Mucosa of gallbladder (tissue), 1 donor: ENCODE results near the gene KRTAP1-5. TPM values are rescaled to one million over a fixed set of nuclear protein-coding genes. Genes with fewer than 3 reads are reported as not detected.
"Not testable (repeated sequence)": the region's sequence is repeated elsewhere in the genome, so short reads cannot be mapped to it uniquely, and the experiment has no call there.

ENCODE experiments used
- DNase-seq: peaks from one replicate; pipeline ENCODE4 v3.0.0-alpha.2; 2020; ENCODE audit warnings: low spot score
- total RNA-seq: library from RNA; stranded (reverse); gene quantifications from one replicate; pipeline ENCODE4 v1.2.1, GENCODE V29; 2021
- donor health status: DM: no; HTN: no; CAD: no.

The KRTAP1-5 gene
- total RNA-seq, 1 donor from 2014 or later = not detected

DNA sequence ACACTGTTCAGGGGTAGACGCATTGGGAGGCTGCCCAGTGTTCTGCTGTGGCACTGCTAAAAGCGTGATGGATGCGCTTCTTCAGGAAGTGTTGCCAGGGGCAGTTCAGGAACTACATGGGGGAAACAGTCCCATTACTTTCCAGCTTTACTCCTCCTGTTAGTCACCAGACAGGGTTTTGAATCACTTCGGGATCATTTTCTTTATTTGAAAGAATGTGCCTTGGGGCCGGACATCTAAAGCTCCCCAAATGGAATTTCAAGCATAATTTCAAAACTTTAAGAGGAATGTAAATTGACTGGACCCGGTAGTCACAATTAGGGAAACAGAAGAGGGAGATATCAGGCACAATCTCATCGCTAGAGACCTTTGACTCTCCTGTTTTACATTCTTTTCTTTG, 21.4 kb upstream of the KRTAP1-5 start:
- no peak for DNase-seq

DNA sequence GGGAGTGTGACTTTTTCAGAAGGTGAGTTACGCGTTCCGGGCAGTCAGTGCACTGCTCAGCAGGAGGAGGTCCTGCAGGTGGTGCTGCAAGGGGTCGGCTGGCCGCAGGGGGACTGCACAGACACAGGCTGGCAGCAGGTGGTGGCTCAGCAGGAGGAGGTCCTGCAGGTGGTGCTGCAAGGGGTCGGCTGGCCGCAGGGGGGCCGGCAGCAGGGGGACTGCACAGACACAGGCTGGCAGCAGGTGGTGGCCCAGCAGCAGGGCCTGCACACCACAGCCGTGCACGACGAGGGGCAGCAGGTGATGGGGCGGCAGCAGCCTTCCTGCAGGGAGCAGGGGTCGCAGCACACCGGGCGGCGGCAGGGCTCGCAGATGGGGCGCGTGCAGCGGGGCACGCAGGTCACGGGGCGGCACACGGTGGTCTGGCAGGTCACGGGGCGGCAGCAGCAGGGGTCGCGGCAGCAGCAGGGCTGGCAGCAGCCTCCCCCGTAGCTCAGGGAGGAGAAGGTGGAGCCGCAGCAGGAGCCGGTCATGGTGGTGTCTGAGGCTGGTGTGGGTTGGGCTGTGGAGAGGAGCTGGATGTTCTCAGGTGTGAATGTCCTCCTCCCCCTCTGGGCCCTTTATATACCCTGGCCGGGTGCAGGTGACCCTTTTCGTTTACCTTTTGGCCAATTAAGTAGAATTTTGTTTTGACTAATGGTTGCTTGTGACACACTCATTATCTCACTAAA, 19.9 kb upstream of the KRTAP1-5 start, which contains the start of gene KRTAP2-1:
TSS of gene KRTAP2-1 (minus strand) at position 582 of the 731 bp plus-strand sequence. CDS start at position 533, 49 bp downstream.
- DNase-seq = not testable (repeated sequence)

DNA sequence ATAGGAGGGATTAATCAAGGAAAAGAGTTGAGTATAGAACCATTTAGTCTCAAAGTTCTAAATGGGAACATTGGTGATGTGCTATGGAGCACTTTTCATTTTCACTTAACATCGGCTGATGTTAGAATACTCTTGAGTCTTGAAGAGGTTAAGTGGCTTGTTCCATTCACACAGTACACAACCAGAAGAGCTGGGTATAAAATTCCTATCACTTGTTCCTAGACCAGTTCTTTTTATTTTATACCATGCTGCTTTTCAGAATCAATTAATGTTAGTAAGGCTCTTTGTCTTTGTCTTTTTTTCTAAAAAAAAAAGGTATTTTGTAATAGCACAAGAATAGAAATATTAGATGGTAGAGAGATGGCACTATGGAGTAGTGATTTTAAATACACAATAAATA, 15.9 kb upstream of the KRTAP1-5 start:
- no peak for DNase-seq

DNA sequence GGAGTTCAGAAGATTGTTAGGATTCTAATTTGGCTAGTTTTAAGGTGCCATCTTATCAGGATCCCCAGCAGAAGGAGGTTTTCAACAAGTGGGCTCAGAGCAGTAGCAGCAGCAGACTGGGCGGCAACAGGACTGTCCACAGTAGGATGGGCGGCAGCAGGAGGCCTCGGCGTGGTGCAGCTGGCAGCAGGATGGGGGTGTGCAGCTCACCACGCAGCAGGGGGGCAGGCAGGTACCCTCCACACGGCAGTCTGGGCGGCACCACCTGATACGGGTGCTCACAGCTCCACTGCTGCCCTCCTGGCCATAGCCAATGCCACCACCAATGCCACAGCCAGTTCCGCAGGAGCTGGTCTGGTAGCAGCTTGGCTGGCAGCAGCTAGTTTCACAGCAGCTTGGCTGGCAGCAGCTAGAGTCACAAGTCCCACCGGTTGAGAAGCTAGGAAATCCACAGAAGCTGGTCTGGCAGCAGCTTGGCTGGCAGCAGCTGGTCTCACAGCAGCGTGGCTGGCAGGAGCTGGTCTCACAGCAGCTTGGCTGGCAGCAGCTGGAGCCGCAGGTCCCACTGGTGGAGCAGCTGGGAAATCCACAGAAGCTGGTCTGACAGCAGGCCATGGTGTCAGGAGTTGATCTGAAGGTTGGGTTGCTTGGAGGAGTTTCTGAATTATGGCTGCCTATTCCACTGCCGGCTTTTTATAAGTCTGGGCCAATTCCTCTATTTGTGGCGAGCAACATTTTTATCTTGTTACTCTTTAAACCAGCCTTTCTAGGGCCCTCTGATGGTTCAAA, 14.0 kb upstream of the KRTAP1-5 start, which contains the start of gene KRTAP1-1:
TSS of gene KRTAP1-1 (minus strand) at position 668 of the 789 bp plus-strand sequence. CDS start at position 615, 53 bp downstream.
- not testable (repeated sequence) for DNase-seq

DNA sequence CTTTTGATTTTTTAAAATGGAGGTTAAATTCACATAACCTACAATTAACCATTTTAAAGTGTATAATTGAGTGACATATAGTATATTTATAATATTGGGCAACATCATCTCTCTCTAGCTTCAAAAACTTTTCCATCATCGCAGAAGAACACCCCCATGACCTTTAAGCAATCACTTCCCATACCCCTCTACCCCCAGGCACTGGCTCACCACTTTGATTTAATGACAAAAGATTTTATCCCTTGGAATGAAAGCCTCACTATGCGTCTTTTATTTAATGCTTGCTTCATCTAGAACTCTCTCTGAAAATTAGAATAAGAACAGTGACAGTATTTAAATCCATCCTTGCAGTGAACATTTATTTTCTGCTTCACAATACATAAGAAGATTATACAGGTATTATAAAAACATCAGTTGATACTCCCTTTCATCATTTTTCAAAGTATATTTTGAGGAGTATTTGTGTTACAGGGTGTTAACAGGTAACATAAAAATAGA, 10.9 kb upstream of the KRTAP1-5 start:
- no peak for DNase-seq

DNA sequence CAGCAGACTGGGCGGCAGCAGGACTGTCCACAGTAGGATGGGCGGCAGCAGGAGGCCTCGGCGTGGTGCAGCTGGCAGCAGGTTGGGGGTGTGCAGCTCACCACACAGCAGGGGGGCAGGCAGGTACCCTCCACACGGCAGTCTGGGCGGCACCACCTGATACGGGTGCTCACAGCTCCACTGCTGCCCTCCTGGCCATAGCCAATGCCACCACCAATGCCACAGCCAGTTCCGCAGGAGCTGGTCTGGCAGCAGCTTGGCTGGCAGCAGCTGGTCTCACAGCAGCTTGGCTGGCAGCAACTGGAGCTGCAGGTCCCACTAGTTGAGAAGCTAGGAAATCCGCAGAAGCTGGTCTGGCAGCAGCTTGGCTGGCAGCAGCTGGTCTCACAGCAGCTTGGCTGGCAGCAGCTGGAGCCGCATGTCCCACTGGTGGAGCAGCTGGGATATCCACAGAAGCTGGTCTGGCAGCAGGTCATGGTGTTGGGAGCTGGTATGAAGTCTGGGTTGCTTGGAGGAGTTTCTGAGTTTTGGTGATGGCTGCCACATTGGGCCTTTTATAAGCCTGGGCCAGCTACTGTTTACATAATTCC, 7.4 kb upstream of the KRTAP1-5 start, which contains the start of gene KRTAP1-3:
TSS of gene KRTAP1-3 (minus strand) at position 529 of the 590 bp plus-strand sequence. CDS start at position 476, 53 bp downstream.
- not testable (repeated sequence) for DNase-seq

DNA sequence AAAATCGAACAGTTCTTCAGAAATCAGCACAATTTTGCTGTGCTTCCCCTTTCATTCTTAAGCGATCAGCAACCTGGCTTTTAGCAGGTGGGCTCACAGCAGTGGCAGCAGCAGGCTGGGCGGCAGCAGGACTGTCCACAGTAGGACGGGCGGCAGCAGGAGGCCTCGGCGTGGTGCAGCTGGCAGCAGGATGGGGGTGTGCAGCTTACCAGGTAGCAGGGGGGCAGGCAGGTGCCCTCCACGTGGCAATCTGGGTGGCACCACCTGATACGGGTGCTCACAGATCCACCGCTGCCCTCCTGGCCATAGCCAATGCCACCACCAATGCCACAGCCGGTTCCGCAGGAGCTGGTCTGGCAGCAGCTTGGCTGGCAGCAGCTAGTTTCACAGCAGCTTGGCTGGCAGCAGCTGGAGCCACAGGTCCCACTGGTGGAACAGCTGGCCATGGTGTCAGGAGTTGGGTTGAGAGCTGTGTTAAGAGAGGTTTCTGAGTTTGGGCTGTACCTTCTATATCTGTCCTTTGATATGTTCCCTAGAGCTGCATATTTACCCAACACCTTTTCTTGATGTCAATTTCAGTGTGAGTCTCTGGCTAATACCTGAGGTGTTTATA, 2.7 kb upstream of the KRTAP1-5 start, which contains the start of gene KRTAP1-4:
TSS of gene KRTAP1-4 (minus strand) at position 563 of the 613 bp plus-strand sequence. CDS start at position 446, 117 bp downstream.
- no peak for DNase-seq

DNA sequence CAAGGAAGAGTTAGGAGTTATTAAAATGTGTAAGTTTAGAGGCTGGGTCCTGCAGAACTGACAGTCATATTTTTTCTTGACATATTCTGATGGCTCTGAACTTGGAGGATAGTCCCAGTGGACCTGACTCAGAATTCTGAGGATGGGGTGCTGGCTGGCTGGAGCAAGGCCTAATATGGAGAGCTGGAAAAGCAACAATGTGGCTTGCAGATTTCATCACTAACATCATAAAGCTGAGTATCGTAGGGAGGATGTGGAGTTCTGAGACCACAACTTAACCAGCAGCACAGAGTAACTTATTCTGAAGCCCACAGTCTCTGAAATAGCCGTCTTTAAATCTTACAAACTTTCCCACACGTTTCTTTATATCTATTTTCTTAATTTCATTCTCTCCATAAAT, 2.3 kb downstream of the KRTAP1-5 start:
- DNase-seq = no peak

DNA sequence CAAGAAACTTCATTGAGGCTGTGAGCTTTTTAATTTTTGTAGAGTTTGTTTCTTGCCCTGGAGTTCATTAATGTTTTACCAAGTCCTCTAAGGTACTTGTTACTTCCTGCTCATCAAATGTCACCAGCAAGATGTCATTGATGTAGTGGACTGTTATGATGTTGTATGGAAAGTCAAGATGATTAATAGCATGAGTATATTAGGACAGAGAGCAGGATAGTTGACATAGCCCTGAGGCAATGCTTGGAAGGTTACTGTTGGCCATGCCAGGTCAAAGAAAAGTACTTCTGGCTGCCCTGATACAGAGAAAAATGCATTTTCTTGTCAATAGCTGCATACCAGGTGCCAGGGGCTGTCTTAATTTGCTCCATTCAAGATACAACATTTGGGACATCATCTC, 6.7 kb downstream of the KRTAP1-5 start:
- no peak for DNase-seq

DNA sequence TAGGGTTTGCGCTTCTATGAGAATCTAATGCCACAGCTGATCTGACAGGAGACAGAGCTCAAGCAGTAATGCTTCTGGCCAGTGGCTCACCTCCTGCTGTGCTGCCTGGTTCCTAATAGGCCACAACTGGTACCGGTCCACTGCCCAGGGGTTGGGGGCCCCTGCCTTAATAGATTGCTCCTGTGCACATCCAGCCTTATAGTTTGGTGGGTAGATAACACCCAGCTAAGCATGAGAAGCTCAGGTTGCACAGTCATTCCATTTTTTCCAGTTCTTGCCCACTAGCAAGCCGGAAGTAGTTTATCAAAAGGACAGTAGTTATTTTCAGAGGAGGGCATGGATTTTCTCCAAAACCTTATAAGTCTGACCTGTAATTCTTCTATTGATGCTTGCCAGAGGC, 7.6 kb downstream of the KRTAP1-5 start:
- no peak for DNase-seq

DNA sequence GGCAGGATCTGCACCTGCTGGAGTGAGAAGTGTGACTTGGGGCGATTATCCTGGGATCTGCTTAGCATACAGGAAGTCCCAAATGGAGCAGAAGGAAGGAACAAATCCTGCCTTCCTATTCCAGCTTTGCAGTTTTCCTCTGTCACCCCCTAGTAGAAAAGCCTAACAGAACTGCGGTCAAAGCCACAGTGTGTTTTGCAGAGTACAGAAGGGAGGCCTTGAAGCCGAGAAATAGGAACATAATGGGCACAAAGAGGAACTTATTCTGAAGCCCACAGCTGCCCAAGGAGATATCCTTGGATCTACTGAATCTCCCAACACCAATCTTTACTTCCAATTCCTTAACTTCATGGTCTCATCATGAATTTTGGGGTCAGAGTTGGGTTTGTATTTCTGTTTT, 8.5 kb downstream of the KRTAP1-5 start:
- DNase-seq = no peak

DNA sequence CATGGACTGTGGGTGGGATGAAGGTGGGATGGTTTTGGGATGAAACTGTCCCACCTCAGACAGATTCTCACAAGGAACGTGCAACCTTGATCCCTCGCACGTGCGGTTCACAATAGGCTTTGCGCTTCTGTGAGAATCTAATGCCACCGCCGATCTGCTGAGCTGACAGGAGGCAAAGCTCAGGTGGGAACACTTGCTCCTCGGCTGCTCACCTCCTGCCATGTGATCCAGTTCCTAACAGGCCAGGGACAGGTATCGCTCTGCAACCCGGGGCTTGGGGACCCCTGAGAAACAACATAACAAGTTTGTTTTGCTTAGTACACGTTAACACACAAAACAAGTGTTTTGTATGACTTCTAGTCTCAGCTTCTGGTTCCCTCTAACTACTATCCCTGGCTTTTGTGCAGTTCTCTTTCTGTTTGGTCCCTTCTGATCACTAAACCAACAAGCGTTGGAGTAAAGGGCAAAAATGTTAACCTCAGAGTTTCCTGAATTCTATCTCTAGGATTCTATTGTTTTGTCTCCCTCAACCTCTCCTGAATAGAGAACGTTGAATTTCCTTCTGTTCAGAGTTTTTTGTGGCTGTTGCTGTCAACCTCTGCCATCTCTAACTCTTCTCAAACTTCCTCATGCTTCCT, 10.3 kb downstream of the KRTAP1-5 start:
- no peak for DNase-seq

DNA sequence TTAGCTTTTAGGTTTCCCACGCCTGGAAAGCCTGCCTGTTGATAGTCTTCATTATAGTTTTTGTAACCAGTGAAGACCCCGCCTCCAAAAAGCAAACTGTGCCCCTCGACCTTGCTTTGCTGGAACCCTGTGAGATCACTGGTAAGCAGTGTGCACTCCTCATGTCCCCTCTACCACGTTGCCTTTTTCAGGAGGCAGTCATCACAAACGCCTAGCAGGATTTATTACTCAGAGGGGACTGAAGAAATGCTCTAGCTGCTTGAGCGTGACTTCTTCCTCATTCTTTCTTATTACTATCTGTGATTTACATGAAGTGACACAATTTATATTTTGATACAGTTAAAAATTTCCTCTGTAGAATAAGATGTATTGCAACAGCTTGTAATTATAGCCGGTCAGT, 11.6 kb downstream of the KRTAP1-5 start:
- no peak for DNase-seq

DNA sequence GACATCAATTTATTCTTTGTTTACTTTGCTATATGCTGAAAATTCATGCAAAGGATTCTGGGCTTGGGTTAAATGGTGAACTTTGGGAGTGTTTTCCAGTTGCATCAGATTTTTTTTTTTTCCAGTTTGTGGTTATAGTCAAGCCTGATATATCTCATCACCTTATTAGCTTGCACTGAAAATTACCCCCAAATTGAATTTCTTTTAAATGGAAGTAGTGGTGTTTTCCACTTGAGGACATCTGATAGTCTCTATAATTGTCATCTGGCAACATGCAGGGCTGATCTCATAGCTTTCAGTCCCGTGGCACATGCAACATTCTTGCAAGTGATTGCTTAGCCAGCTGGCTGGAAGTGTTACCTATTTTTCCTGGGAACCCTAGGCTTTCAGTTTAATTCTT, 13.4 kb downstream of the KRTAP1-5 start:
- DNase-seq = no peak

DNA sequence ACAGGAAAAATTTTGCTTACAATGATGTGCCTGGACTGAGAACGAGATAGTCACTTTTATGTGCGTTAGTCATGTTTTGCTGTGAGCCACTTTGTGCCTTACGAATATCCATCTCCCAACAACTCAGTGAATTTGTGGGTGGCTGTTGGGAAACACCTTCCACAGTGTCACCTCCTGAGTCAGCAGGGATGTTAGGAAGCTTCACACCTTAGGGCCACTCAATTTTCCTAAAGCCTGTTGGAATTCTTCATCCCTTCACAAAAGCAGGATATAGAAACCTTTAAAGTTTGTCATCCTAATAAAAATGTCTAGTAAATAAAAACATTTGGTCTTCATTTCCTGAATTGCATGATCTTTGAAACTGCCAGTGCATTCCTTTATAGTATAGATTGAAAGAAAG, 13.8 kb downstream of the KRTAP1-5 start:
- no peak for DNase-seq

DNA sequence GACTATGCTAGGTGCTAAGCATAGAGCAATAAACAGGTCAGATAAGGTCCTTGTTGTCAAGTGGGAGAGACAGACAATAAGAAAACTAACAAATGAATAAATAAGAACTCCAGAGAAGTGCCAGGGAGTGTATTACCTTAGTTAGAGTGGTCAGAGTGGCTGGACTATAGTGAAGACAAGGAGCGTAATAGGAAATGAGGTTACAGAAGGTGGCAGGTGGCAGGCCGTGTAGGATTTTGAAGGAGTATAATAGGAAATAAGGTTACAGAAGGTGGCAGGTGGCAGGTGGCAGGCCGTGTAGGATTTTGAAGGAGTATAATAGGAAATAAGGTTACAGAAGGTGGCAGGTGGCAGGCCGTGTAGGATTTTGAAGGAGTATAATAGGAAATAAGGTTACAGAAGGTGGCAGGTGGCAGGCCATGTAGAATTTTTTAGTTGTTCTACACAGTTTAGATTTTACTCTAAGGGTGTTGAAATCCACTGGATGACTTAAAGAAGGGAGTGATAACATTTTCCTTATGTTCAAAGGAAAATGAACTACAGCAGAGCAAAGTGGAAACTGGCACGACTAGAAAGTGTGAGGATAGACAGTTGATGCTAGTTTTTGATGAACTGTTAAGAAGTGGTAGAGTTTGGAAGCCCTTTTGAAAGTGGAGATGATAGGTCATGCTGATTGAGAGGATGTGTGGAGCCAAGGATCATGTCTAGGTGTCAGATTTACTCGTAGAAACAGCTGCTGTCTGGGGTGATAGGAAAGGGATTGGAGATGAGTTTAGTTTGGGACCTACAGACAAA, 14.5 kb downstream of the KRTAP1-5 start:
- no peak for DNase-seq

DNA sequence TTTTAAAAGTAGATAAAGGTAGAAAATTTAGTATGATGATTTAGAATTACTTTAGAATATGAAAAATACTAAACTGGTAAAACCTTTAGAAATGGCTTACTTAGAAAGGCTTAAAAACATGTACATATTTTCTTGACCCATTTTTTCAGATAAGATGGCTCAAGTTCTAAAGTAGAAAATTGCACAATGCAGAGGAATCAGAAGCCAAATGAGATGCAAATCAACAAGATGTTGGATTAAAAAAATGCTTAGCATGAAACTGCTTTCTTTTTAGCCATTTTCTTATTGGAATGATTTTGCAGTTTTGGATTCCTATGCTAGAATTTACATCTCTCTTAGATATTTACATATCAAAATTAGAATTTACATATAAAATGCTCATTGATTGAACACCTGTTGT, 16.6 kb downstream of the KRTAP1-5 start:
- DNase-seq = no peak

DNA sequence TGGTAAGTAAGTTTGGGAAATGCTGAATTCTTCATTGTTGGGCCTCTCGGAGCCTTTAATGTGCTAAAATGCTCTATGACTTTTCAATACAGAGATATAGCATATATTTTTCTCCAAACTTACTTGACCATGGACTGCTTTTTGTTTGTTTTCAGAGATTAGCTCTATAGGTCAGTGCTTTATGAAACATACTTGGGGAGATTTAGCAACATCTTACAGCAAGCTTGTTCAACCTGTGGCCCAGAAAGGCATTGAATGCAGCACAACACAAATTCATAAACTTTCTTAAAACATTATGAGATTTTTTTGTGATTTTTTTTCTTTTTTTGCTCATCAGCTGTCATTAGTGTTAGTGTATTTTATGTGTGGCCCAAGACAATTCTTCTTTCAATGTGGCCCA, 17.1 kb downstream of the KRTAP1-5 start:
- no peak for DNase-seq

DNA sequence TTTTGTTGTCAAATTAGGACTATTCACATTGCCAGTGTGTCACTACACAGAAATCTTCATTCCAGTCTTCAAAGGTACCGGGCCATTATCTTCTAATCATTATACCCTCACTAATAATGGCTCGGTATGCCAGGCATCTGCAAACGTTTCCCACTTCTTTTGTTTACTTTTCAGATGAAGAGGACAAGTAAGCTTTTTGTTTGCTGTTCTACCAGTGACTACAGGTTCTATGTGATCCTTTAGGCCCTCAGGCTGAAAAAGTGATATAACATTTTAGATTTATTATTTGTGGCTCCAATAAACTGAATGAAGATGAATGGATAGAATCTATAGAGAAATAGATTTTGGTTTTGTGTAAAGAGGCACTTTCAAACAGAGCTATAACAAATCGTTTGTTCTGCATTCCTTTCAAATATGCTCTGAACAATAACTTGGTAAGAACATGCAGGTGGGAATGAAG, 17.7 kb downstream of the KRTAP1-5 start:
- DNase-seq = no peak

DNA sequence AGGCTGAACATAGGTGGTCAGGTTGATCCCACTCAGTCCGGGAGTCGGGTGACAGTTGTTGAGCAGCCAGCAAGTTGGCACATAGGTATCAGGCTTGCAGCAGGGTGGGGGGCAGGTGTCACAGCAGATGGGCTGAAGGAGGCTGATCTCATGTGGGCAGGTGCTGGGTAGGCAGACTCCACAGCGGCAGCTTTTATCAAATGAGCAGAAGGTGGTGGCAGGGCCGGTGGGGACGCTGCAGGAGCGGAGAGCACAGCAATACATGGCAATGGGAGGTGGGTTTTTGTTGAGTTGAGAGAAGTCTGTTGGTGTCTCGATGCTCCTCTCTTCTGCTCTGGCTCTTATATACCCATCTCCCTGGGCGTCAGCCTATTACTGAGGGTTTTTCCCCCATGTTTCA, 18.2 kb downstream of the KRTAP1-5 start, which contains the start of gene KRTAP3-1:
TSS of gene KRTAP3-1 (minus strand) at position 318 of the 400 bp plus-strand sequence. CDS start at position 264, 54 bp downstream.
- no peak for DNase-seq
